SK-N-SH (cell line): ENCODE data around the gene CEP112.

Experiments used
- EP300 ChIP-seq, 2 experiments: IDR thresholded peaks; 2 replicates each; pipeline versions ENCODE4 v1.4.0 to v1.6.1; 2012; ENCODE audit warnings: borderline replicate concordance in 1 of 2, low read depth in 1 of 2, low read length in 1 of 2
- NFIC ChIP-seq: IDR thresholded peaks from 2 replicates; pipeline ENCODE4 v1.4.0; 2012; ENCODE audit warnings: borderline replicate concordance
- POLR2AphosphoS5 ChIP-seq: IDR thresholded peaks from 2 replicates; pipeline ENCODE4 v1.6.1; 2012; ENCODE audit warnings: low read depth, low read length
- REST ChIP-seq: IDR thresholded peaks from 2 replicates; pipeline ENCODE4 v1.6.1; 2012; ENCODE audit warnings: mild to moderate bottlenecking, low read depth, low read length, moderate library complexity
- RFX5 ChIP-seq: IDR thresholded peaks from 2 replicates; pipeline ENCODE4 v1.6.1; 2012; ENCODE audit warnings: mild to moderate bottlenecking, improper control_type of control experiment, low read length
- SMC3 ChIP-seq: IDR thresholded peaks from 2 replicates; pipeline ENCODE4 v1.6.1; 2012; ENCODE audit warnings: low read depth, low read length, improper control_type of control experiment
- YY1 ChIP-seq: IDR thresholded peaks from 2 replicates; pipeline ENCODE4 v1.4.0; 2012; ENCODE audit warnings: low read depth, mild to moderate bottlenecking
- TF ChIP-seq, protein P1 (sequence below): IDR thresholded peaks from 2 replicates; pipeline ENCODE4 v1.4.0; 2012; ENCODE audit warnings: low read depth, borderline replicate concordance
- TF ChIP-seq, protein P2 (sequence below): IDR thresholded peaks from 2 replicates; pipeline ENCODE4 v1.4.0; 2012; ENCODE audit warnings: low read depth, borderline replicate concordance
- TF ChIP-seq, protein P3 (sequence below): fragments of 200-600 bp; sonication (generic); IDR thresholded peaks from 2 replicates; pipeline ENCODE4 v1.6.1; 2017; ENCODE audit warnings: antibody characterized with exemption, mild to moderate bottlenecking, moderate library complexity

- TF ChIP-seq, protein P1, sequence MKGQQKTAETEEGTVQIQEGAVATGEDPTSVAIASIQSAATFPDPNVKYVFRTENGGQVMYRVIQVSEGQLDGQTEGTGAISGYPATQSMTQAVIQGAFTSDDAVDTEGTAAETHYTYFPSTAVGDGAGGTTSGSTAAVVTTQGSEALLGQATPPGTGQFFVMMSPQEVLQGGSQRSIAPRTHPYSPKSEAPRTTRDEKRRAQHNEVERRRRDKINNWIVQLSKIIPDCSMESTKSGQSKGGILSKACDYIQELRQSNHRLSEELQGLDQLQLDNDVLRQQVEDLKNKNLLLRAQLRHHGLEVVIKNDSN = no peak
- TF ChIP-seq RFX5 (no peak), NFIC (no peak), REST (no peak), EP300 (IDR thresholded peaks at IDR 0.05; ENCODE audit: borderline replicate concordance in 1 of 2, low read depth in 1 of 2, low read length in 1 of 2) (no peak), SMC3 (no peak), POLR2AphosphoS5 (no peak), YY1 (no peak)
- TF ChIP-seq, protein P2, sequence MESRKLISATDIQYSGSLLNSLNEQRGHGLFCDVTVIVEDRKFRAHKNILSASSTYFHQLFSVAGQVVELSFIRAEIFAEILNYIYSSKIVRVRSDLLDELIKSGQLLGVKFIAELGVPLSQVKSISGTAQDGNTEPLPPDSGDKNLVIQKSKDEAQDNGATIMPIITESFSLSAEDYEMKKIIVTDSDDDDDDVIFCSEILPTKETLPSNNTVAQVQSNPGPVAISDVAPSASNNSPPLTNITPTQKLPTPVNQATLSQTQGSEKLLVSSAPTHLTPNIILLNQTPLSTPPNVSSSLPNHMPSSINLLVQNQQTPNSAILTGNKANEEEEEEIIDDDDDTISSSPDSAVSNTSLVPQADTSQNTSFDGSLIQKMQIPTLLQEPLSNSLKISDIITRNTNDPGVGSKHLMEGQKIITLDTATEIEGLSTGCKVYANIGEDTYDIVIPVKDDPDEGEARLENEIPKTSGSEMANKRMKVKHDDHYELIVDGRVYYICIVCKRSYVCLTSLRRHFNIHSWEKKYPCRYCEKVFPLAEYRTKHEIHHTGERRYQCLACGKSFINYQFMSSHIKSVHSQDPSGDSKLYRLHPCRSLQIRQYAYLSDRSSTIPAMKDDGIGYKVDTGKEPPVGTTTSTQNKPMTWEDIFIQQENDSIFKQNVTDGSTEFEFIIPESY = no peak
- TF ChIP-seq, protein P3, sequence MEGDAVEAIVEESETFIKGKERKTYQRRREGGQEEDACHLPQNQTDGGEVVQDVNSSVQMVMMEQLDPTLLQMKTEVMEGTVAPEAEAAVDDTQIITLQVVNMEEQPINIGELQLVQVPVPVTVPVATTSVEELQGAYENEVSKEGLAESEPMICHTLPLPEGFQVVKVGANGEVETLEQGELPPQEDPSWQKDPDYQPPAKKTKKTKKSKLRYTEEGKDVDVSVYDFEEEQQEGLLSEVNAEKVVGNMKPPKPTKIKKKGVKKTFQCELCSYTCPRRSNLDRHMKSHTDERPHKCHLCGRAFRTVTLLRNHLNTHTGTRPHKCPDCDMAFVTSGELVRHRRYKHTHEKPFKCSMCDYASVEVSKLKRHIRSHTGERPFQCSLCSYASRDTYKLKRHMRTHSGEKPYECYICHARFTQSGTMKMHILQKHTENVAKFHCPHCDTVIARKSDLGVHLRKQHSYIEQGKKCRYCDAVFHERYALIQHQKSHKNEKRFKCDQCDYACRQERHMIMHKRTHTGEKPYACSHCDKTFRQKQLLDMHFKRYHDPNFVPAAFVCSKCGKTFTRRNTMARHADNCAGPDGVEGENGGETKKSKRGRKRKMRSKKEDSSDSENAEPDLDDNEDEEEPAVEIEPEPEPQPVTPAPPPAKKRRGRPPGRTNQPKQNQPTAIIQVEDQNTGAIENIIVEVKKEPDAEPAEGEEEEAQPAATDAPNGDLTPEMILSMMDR = no peak
Measured at GRCh38 chr17:66073384-66073783, 118.5 kb downstream of the CEP112 start.
